ENCODE results near the gene RRP1B. TPM values are rescaled to one million over a fixed set of nuclear protein-coding genes. Genes with fewer than 3 reads are reported as not detected.

The RRP1B gene
- total and polyA plus RNA-seq, 11 donors, result 3.6 to 16.1 (median 9.5) TPM

GRCh38 chr21:43701936-43702784 is 42.8 kb downstream of the RRP1B start:
- TF ChIP-seq POLR2A (IDR thresholded peaks at IDR 0.05) (no peak), CTCF (IDR thresholded peaks at IDR 0.05) (no peak)
- WGBS, 4 donors, result 60 to 70% (median 66%) methylated on average over 27 to 29 of the region's 29 CpGs
- ATAC-seq (peak in 3 of 4 donors; percentile 8 to 40 (median 15)), DNase-seq (no peak)
- Histone ChIP-seq H3K4me3 (peak overlapping the region in 6 of 12 donors; percentile 13 to 37 (median 22)), H3K27me3 (no peaks in the 10 kb centered on the region), H3K4me1 (peaks cover 0 to 21% (median 10%) of the 10 kb centered on the region in 12 donors), H3K27ac (peak overlapping the region; percentile 5 to 84 (median 67)), H3K36me3 (peaks cover 0 to 1% (median 0%) of the 10 kb centered on the region in 9 donors), H3K9me3 (no peaks in the 10 kb centered on the region)
- intact Hi-C loops (cut with DNase I), result loop anchor here in 2 of 10 donors (5.0 to 10.0 kb wide), 2 partner anchors 45 to 53 kb away; partner anchors contain the start of genes HSF2BP (in 1 of the 2) and RRP1B (in 1 of the 2)

GRCh38 chr21:43702785-43703034 is 43.4 kb downstream of the RRP1B start:
- H3K27me3 ChIP-seq, result no peaks in the 10 kb centered on the region
- H3K9me3 ChIP-seq, result no peaks in the 10 kb centered on the region
- DNase-seq, result no peak
- H3K4me1 ChIP-seq, result peaks cover 0 to 21% (median 10%) of the 10 kb centered on the region in 12 donors
- ATAC-seq, result peak in 3 of 4 donors; percentile 9 to 57 (median 49)
- peak overlapping the region in 7 of 12 donors; percentile 1 to 37 (median 20) for H3K4me3 ChIP-seq
- TF ChIP-seq CTCF (IDR thresholded peaks at IDR 0.05), result no peak
- no peak for TF ChIP-seq POLR2A (IDR thresholded peaks at IDR 0.05)
- peak overlapping the region; percentile 5 to 84 (median 67) for H3K27ac ChIP-seq
- 30 to 48% (median 41%) methylated on average over 4 to 12 of the region's 12 CpGs for WGBS, 4 donors
- intact Hi-C loops (cut with DNase I), result loop anchor here in 2 of 10 donors (5.0 to 10.0 kb wide), 2 partner anchors 45 to 52 kb away; partner anchors contain the start of genes HSF2BP (in 1 of the 2) and RRP1B (in 1 of the 2)
- H3K36me3 ChIP-seq, result no peaks in the 10 kb centered on the region

GRCh38 chr21:43703035-43703880 is 43.9 kb downstream of the RRP1B start:
- Histone ChIP-seq H3K36me3 (no peaks in the 10 kb centered on the region), H3K9me3 (no peaks in the 10 kb centered on the region), H3K4me3 (peak overlapping the region in 7 of 12 donors; percentile 1 to 37 (median 20)), H3K4me1 (peaks cover 0 to 21% (median 10%) of the 10 kb centered on the region in 12 donors), H3K27me3 (no peaks in the 10 kb centered on the region), H3K27ac (peak overlapping the region; percentile 5 to 84 (median 67))
- peak in 4 of 5 donors; percentile 43 to 82 (median 65) for DNase-seq
- intact Hi-C loops (cut with DNase I), result loop anchor here in 2 of 10 donors (5.0 to 10.0 kb wide), 2 partner anchors 46 to 52 kb away; partner anchors contain the start of genes HSF2BP (in 1 of the 2) and RRP1B (in 1 of the 2)
- 30 to 44% (median 35%) methylated on average over 29 of the region's 29 CpGs for WGBS, 4 donors
- peak; percentile 65 to 80 (median 76) for ATAC-seq
- TF ChIP-seq POLR2A (IDR thresholded peaks at IDR 0.05) (no peak), CTCF (IDR thresholded peaks at IDR 0.05) (no peak)
